HEK293T (cell line): ENCODE data around the gene ATG101.

Experiments
- CTCF ChIA-PET: fragments of 350-600 bp; formaldehyde crosslinking; extraction: SDS; loops from one replicate; lab custom pipeline; 2021; ENCODE audit warnings: antibody characterized with exemption, inconsistent platforms; lab: Yijun Ruan, JAX
- POLR2A ChIA-PET: fragments of 350-600 bp; formaldehyde crosslinking; extraction: SDS; loops from one replicate; lab custom pipeline; 2020; ENCODE audit warnings: antibody characterized with exemption, inconsistent platforms; lab: Yijun Ruan, JAX
- DNase-seq: peaks from one replicate; pipeline ENCODE4 v3.0.0; 2012; ENCODE audit warnings: mixed read lengths; ENCODE audit errors: extremely low spot score
- ARNT ChIP-seq: fragments of 450-650 bp; IDR thresholded peaks from 2 replicates; pipeline ENCODE4 v1.6.1; 2017; ENCODE audit warnings: mild to moderate bottlenecking
- BHLHE40 ChIP-seq: fragments of 450-650 bp; IDR thresholded peaks from 2 replicates; pipeline ENCODE4 v1.6.1; 2016; ENCODE audit warnings: mild to moderate bottlenecking, moderate library complexity, borderline replicate concordance
- CTBP1 ChIP-seq: fragments of 450-650 bp; IDR thresholded peaks from 2 replicates; pipeline ENCODE4 v1.6.1; 2016; ENCODE audit warnings: borderline replicate concordance
- ELF4 ChIP-seq: fragments of 450-650 bp; IDR thresholded peaks from 2 replicates; pipeline ENCODE4 v1.6.1; 2017; ENCODE audit warnings: antibody characterized with exemption
- FOXA1 ChIP-seq: fragments of 450-650 bp; IDR thresholded peaks from 2 replicates; pipeline ENCODE4 v1.6.1; 2016; ENCODE audit warnings: mild to moderate bottlenecking
- FOXK2 ChIP-seq: fragments of 450-650 bp; IDR thresholded peaks from 2 replicates; pipeline ENCODE4 v1.6.1; 2016; ENCODE audit warnings: mild to moderate bottlenecking
- FOXM1 ChIP-seq: fragments of 450-650 bp; IDR thresholded peaks from 2 replicates; pipeline ENCODE4 v1.6.1; 2017; ENCODE audit warnings: mild to moderate bottlenecking, borderline replicate concordance
- HDGF ChIP-seq: fragments of 450-650 bp; IDR thresholded peaks from 2 replicates; pipeline ENCODE4 v1.6.1; 2017; ENCODE audit warnings: antibody characterized with exemption, borderline replicate concordance
- L3MBTL2 ChIP-seq: fragments of 450-650 bp; conservative IDR thresholded peaks from 2 replicates; pipeline ENCODE4 v1.6.1; 2016; ENCODE audit warnings: mild to moderate bottlenecking
- LEF1 ChIP-seq: fragments of 450-650 bp; IDR thresholded peaks from 2 replicates; pipeline ENCODE4 v1.6.1; 2017; ENCODE audit warnings: mild to moderate bottlenecking, borderline replicate concordance
- NFRKB ChIP-seq: fragments of 450-650 bp; IDR thresholded peaks from 2 replicates; pipeline ENCODE4 v1.6.1; 2016; ENCODE audit warnings: mild to moderate bottlenecking, moderate library complexity
- PKNOX1 ChIP-seq: fragments of 450-650 bp; IDR thresholded peaks from 2 replicates; pipeline ENCODE4 v1.6.1; 2016
- SP1 ChIP-seq: fragments of 450-650 bp; IDR thresholded peaks from 2 replicates; pipeline ENCODE4 v1.6.1; 2017
- SUZ12 ChIP-seq: fragments of 450-650 bp; IDR thresholded peaks from 2 replicates; pipeline ENCODE4 v1.6.1; 2016; ENCODE audit warnings: mild to moderate bottlenecking
- TARDBP ChIP-seq: fragments of 450-650 bp; IDR thresholded peaks from 2 replicates; pipeline ENCODE4 v1.6.1; 2016
- ZNF384 ChIP-seq: fragments of 450-650 bp; IDR thresholded peaks from 2 replicates; pipeline ENCODE4 v1.6.1; 2016

Gene ATG101

GRCh38 chr12:52032446-52032803 lies 37.4 kb upstream of the ATG101 start:
- POLR2A ChIA-PET, result interaction anchor here (0.6 to 2.8 kb wide), 7 partner anchors 11 to 50 kb away, joined by 3 to 22 read pairs (median 7); partner anchors contain the start of genes ATG101 and NR4A1
- CTCF ChIA-PET, result interaction anchor here (0.7 to 3.9 kb wide), 4 partner anchors 8 to 81 kb away, joined by 3 to 22 read pairs (median 7); partner anchors contain the start of gene ACVR1B
- no peak for DNase-seq
- TF ChIP-seq PKNOX1 (peak; percentile 45), ZNF384 (no peak)

- CTCF ChIA-PET, result interaction anchor here (0.6 to 3.9 kb wide), 4 partner anchors 9 to 81 kb away, joined by 3 to 22 read pairs (median 4); partner anchors contain the start of gene ACVR1B
- TF ChIP-seq L3MBTL2 (peak; percentile 43), TARDBP (no peak)
- POLR2A ChIA-PET, result interaction anchor here (0.6 to 2.8 kb wide), 7 partner anchors 11 to 50 kb away, joined by 3 to 22 read pairs (median 7); partner anchors contain the start of genes ATG101 and NR4A1
- DNase-seq, result peak; percentile 92
Observed at GRCh38 chr12:52032804-52033445, 36.9 kb upstream of the ATG101 start.

- POLR2A ChIA-PET, result interaction anchor here (0.9 to 2.8 kb wide), 5 partner anchors 12 to 49 kb away, joined by 3 to 22 read pairs (median 7); partner anchors contain the start of genes ATG101 and NR4A1
- CTCF ChIA-PET, result interaction anchor here (0.6 to 3.9 kb wide), 4 partner anchors 9 to 87 kb away, joined by 3 to 22 read pairs (median 4); no protein-coding TSS in a partner anchor
- DNase-seq, result no peak
- TF ChIP-seq L3MBTL2 (0 out of 2 replicates have a peak, but pooled peaks have one; percentile 5), TARDBP (no peak)
Observed at GRCh38 chr12:52033446-52034140, 36.2 kb upstream of the ATG101 start.

- TF ChIP-seq FOXA1 (no peak), SUZ12 (no peak), FOXK2 (no peak), LEF1 (no peak), CTBP1 (no peak), ZNF384 (no peak), ARNT (no peak), FOXM1 (no peak), HDGF (no peak), BHLHE40 (no peak), NFRKB (no peak), L3MBTL2 (no peak), TARDBP (no peak), ELF4 (no peak), PKNOX1 (no peak), SP1 (no peak)
- ChIA-PET CTCF (interaction anchor here (3.9 kb wide), 1 partner anchor 11 kb away, joined by 22 read pairs; no protein-coding TSS in a partner anchor), POLR2A (no interaction called here)
- no peak for DNase-seq
Observed at GRCh38 chr12:52035190-52035589, 34.6 kb upstream of the ATG101 start.

GRCh38 chr12:52035926-52036325 lies 33.9 kb upstream of the ATG101 start:
- ChIA-PET POLR2A (interaction anchor here (1.3 kb wide), 1 partner anchor 10 kb away, joined by 3 read pairs; no protein-coding TSS in a partner anchor), CTCF (no interaction called here)
- no peak for DNase-seq
- TF ChIP-seq SUZ12 (no peak), ARNT (no peak), FOXM1 (no peak), HDGF (no peak)

GRCh38 chr12:52036587-52037171 lies 33.1 kb upstream of the ATG101 start:
- TF ChIP-seq BHLHE40 (no peak), LEF1 (no peak), FOXM1 (no peak), ARNT (no peak), CTBP1 (no peak), FOXA1 (no peak)

More at GRCh38 chr12:52036587-52037171, 33.1 kb upstream of the ATG101 start:
- POLR2A ChIA-PET, result interaction anchor here (0.8 to 1.8 kb wide), 4 partner anchors 9 to 33 kb away, joined by 3 to 4 read pairs (median 3); partner anchors contain the start of gene ATG101
- peak; percentile 66 for DNase-seq
- CTCF ChIA-PET, result no interaction called here
